Activated T-helper 2 cell treated with anti-CD3 and anti-CD28 coated beads, Interferon-gamma antibody, Interleukin-2, Interleukin-4, amounts not matched to agents 10 μg/mL and 5 μg/mL and 100 μg/mL, durations not matched to agents 14 hours and 24 hours and 36 hours (primary cell): ENCODE measurements around the gene RAPGEF1. TPM values are rescaled to one million over a fixed set of nuclear protein-coding genes. Genes with fewer than 3 reads are reported as not detected.
"Not testable (repeated sequence)": the region's sequence is repeated elsewhere in the genome, so short reads cannot be mapped to it uniquely, and the experiment has no call there.

Source experiments
- DNase-seq: peaks from one replicate; pipeline ENCODE4 v3.0.0; 2021; ENCODE audit warnings: low spot score
- H3K27ac Mint-ChIP-seq: one replicate; pipeline ENCODE4 v1.8.0; 2021; ENCODE audit warnings: mixed read lengths
- H3K27me3 Mint-ChIP-seq: one replicate; pipeline ENCODE4 v1.8.0; 2021; ENCODE audit warnings: low read depth, mixed read lengths
- H3K36me3 Mint-ChIP-seq: one replicate; pipeline ENCODE4 v1.8.0; 2021; ENCODE audit warnings: low read depth, mixed read lengths
- H3K4me1 Mint-ChIP-seq: one replicate; pipeline ENCODE4 v1.8.0; 2021; ENCODE audit warnings: low read depth, mixed read lengths
- H3K4me3 Mint-ChIP-seq: one replicate; pipeline ENCODE4 v1.8.0; 2021; ENCODE audit warnings: low read depth, mild to moderate bottlenecking, moderate library complexity, mixed read lengths
- H3K9me3 Mint-ChIP-seq: one replicate; pipeline ENCODE4 v1.8.0; 2021; ENCODE audit warnings: mixed read lengths
- intact Hi-C: fragments of 100-400 bp; cut with micrococcal nuclease; formaldehyde crosslinking; loops from one replicate; pipeline ENCODE4 v1.15.1; 2023
- total RNA-seq: library from RNA; stranded (reverse); gene quantifications from 2 replicates; pipeline ENCODE4 v1.2.3, GENCODE V29; 2022

The RAPGEF1 gene
- total RNA-seq, 1 donor from 2014 or later, result 133 TPM

GRCh38 chr9:131762356-131762932 lies 22.6 kb upstream of the RAPGEF1 start:
- Mint-ChIP-seq H3K36me3 (no peaks in the 10 kb centered on the region), H3K27me3 (peaks cover 28% of the 10 kb centered on the region), H3K4me1 (peaks cover 11% of the 10 kb centered on the region)

GRCh38 chr9:131759017-131759647 lies 19.3 kb upstream of the RAPGEF1 start:
- H3K27me3 Mint-ChIP-seq, result peaks cover 14% of the 10 kb centered on the region
- peaks cover 16% of the 10 kb centered on the region for H3K4me1 Mint-ChIP-seq

More at GRCh38 chr9:131762356-131762932, 22.6 kb upstream of the RAPGEF1 start:
- peak; percentile 68 for DNase-seq
- no peak overlapping the region for H3K27ac Mint-ChIP-seq
- intact Hi-C loops, result loop anchor here (2.0 to 10.0 kb wide), 4 partner anchors 192 to 490 kb away; partner anchors contain the start of gene NTNG2
- no peaks in the 10 kb centered on the region for H3K9me3 Mint-ChIP-seq
- H3K4me3 Mint-ChIP-seq, result no peak overlapping the region

DNA sequence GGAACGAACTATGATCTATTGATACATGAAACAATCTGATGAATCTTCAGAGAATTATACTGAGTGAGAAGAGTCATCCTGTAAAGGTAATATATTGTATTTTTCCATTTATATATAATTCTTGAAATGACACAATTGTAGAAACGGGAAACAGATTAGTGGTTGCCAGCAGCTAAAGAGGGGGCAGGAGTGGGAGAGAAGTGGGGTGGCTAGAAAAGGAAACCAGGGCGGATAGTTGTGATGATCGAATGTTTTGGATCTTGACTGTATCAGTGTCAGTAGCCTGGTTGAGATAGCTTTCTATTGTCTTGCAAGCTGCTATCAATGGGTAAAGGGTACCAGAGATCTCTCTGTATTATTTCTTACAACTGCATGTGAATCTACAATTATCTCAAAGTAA lies 17.7 kb upstream of the RAPGEF1 start:
- H3K9me3 Mint-ChIP-seq, result no peaks in the 10 kb centered on the region
- no peak overlapping the region for H3K4me3 Mint-ChIP-seq
- H3K36me3 Mint-ChIP-seq, result no peaks in the 10 kb centered on the region
- DNase-seq, result no peak
- H3K27ac Mint-ChIP-seq, result no peak overlapping the region
- H3K4me1 Mint-ChIP-seq, result peaks cover 16% of the 10 kb centered on the region
- intact Hi-C loops, result no loop called here
- H3K27me3 Mint-ChIP-seq, result peaks cover 17% of the 10 kb centered on the region

More at GRCh38 chr9:131759017-131759647, 19.3 kb upstream of the RAPGEF1 start:
- Mint-ChIP-seq H3K9me3 (no peaks in the 10 kb centered on the region), H3K4me3 (no peak overlapping the region), H3K36me3 (no peaks in the 10 kb centered on the region), H3K27ac (no peak overlapping the region)
- intact Hi-C loops, result no loop called here
- DNase-seq, result no peak

DNA sequence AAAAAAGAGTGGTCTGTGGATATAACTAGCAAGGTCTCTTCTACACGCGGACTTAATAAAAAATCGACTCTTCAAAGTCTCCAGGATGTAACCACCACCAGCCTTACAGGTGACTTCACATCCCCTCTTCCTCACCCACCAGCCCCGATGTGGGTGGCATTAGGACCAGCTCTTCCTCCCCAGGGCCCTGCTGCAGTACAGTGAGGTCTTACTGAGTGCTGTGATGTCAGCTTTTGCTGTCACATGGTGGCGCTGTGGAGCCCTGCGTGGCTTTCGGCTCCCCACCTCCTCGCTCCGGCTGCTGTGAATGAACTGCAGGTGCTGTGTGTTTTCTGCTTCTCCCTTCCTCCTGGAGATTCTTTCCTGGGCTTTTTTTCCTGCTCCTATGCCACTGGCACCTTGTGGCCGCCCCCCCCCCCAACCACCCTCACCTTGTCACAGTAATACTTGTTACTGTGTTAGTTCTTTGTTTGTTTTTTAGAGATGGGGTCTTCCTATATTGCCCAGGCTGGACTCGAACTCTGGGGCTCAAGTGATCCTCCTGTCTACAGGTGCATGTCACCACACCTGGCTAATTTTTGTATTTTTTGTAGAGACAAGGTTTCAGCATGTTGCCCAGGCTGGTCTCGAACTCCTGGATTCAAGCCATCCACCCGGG lies 15.8 kb upstream of the RAPGEF1 start:
- Mint-ChIP-seq H3K27ac (no peak overlapping the region), H3K27me3 (peaks cover 19% of the 10 kb centered on the region), H3K36me3 (no peaks in the 10 kb centered on the region), H3K4me1 (peaks cover 16% of the 10 kb centered on the region), H3K4me3 (no peak overlapping the region), H3K9me3 (no peaks in the 10 kb centered on the region)
- peak; percentile 80 for DNase-seq
- intact Hi-C loops, result no loop called here

DNA sequence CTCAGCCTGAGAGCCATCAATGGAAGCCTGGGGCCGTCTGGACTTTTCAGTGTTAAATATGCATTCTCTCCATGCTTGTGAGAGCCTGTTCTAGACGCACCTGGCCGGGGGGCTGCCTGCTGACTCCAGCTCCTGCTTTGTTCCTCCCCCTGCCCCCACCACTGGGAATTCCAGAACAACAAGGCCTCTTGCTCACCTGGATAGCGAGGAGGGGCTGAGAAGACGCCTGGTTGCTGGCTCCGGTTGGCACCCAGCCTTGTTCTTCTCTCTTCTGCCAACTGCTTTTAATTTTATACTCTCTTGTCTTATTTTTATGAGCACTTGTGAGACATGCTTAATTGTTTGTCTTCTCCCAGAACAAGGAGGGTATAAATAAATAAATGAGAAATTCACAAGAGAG lies 15.0 kb upstream of the RAPGEF1 start:
- Mint-ChIP-seq H3K27me3 (peaks cover 19% of the 10 kb centered on the region), H3K9me3 (no peaks in the 10 kb centered on the region), H3K36me3 (no peaks in the 10 kb centered on the region), H3K4me3 (no peak overlapping the region), H3K4me1 (peaks cover 18% of the 10 kb centered on the region), H3K27ac (no peak overlapping the region)
- no peak for DNase-seq
- intact Hi-C loops, result no loop called here

GRCh38 chr9:131753751-131754150 lies 13.9 kb upstream of the RAPGEF1 start:
- H3K27ac Mint-ChIP-seq, intact Hi-C loops, H3K36me3 Mint-ChIP-seq, H3K9me3 Mint-ChIP-seq, H3K4me3 Mint-ChIP-seq, DNase-seq: not testable (repeated sequence)
- peaks cover 16% of the 10 kb centered on the region for H3K4me1 Mint-ChIP-seq
- peaks cover 17% of the 10 kb centered on the region for H3K27me3 Mint-ChIP-seq

GRCh38 chr9:131752231-131752884 lies 12.5 kb upstream of the RAPGEF1 start:
- Mint-ChIP-seq H3K4me1 (peaks cover 13% of the 10 kb centered on the region), H3K36me3 (no peaks in the 10 kb centered on the region), H3K27me3 (peaks cover 8% of the 10 kb centered on the region), H3K27ac (no peak overlapping the region), H3K4me3 (no peak overlapping the region), H3K9me3 (no peaks in the 10 kb centered on the region)
- DNase-seq, result no peak
- intact Hi-C loops, result no loop called here

GRCh38 chr9:131748411-131748955 lies 8.6 kb upstream of the RAPGEF1 start:
- peaks cover 25% of the 10 kb centered on the region for H3K4me1 Mint-ChIP-seq
- DNase-seq, result no peak
- peaks cover 2% of the 10 kb centered on the region for H3K27me3 Mint-ChIP-seq
- no peaks in the 10 kb centered on the region for H3K36me3 Mint-ChIP-seq
- H3K9me3 Mint-ChIP-seq, result no peaks in the 10 kb centered on the region
- H3K27ac Mint-ChIP-seq, result no peak overlapping the region
- H3K4me3 Mint-ChIP-seq, result no peak overlapping the region
- intact Hi-C loops, result loop anchor here (5.0 kb wide), 2 partner anchors 246 to 396 kb away; partner anchors contain the start of gene POMT1

DNA sequence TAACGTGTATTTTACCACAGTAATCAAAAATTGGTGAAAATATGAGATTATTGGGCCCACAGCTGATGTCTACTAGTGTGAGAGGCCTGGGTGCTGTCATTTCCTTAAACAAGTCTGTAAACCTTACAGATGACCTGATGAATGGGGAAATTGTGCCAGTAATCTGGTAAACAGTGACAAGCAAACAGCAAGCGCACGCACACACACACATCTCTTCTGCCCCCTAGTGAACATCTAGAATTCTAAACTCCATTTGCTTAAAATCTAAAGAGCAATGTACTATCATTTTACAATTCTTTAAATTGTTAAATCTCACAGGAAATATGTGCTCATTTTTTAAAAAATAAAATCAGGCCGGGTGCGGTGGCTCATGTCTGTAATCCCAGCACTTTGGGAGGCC lies 7.5 kb upstream of the RAPGEF1 start:
- no peak overlapping the region for H3K27ac Mint-ChIP-seq
- peaks cover under 1% of the 10 kb centered on the region for H3K27me3 Mint-ChIP-seq
- peaks cover 34% of the 10 kb centered on the region for H3K4me1 Mint-ChIP-seq
- intact Hi-C loops, result loop anchor here (2.0 to 5.0 kb wide), 3 partner anchors 157 to 395 kb away; partner anchors contain the start of gene POMT1
- no peak overlapping the region for H3K4me3 Mint-ChIP-seq
- no peak for DNase-seq
- H3K9me3 Mint-ChIP-seq, result no peaks in the 10 kb centered on the region
- H3K36me3 Mint-ChIP-seq, result no peaks in the 10 kb centered on the region

DNA sequence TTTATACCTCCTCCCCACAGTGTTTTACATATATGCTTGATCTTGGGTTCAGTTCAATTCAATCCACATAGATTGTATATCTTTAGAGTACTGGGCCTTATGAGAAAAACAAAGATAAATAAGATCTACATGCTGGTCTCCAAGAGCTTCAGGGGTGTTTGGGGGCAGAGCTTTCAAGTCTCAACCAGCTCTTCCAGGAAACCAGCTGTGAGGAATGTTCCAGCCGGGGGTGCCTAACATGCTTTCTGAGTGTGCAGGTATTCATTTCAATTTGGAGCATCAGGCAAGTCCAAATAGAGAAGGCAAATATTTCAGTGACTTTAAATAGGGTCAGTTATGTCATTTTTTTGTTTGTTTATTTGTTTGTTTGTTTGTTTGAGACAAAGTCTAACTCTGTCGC lies 5.7 kb upstream of the RAPGEF1 start:
- Mint-ChIP-seq H3K4me3 (no peak overlapping the region), H3K4me1 (peaks cover 34% of the 10 kb centered on the region), H3K9me3 (no peaks in the 10 kb centered on the region), H3K27me3 (no peaks in the 10 kb centered on the region), H3K36me3 (no peaks in the 10 kb centered on the region), H3K27ac (no peak overlapping the region)
- no peak for DNase-seq
- intact Hi-C loops, result loop anchor here (2.0 to 5.0 kb wide), 3 partner anchors 155 to 393 kb away; partner anchors contain the start of gene POMT1

- intact Hi-C loops, result loop anchor here (5.0 kb wide), 2 partner anchors 242 to 392 kb away; partner anchors contain the start of gene POMT1
- Mint-ChIP-seq H3K4me1 (peaks cover 36% of the 10 kb centered on the region), H3K27ac (no peak overlapping the region), H3K4me3 (no peak overlapping the region), H3K27me3 (no peaks in the 10 kb centered on the region), H3K36me3 (no peaks in the 10 kb centered on the region), H3K9me3 (no peaks in the 10 kb centered on the region)
- no peak for DNase-seq
Observed at GRCh38 chr9:131744720-131745201, 4.9 kb upstream of the RAPGEF1 start.

DNA sequence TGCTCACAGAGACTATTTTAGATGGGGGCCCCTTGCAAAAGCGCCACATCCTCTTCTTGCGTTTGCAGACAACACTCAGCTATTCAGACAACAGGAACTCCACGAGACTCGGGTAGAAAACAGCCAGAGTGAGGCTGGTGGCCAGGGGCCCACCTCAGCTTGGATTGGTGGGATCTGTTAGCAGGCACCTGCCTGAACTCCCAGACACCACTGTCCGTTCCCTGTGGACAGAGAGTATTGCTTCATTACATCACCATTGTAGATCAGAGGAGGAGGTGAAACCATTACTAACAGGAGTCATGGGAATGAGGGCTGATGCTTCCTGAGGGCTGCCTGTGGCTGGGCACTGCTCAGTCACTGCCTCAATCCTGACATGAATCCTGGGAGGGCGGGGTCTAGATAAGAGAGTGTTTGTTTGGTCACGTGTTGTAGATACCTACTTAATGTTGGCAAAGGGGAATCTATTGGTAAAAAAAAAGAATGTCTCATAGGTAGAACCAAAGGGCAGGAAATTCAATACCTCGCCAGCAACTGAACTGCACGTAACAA lies 4.4 kb upstream of the RAPGEF1 start:
- no peaks in the 10 kb centered on the region for H3K9me3 Mint-ChIP-seq

More for the DNA sequence above, 4.4 kb upstream of the RAPGEF1 start:
- H3K36me3 Mint-ChIP-seq, result no peaks in the 10 kb centered on the region
- no peaks in the 10 kb centered on the region for H3K27me3 Mint-ChIP-seq
- peaks cover 36% of the 10 kb centered on the region for H3K4me1 Mint-ChIP-seq
- intact Hi-C loops, result no loop called here
- no peak overlapping the region for H3K4me3 Mint-ChIP-seq
- peak overlapping the region; percentile 66 for H3K27ac Mint-ChIP-seq
- no peak for DNase-seq
